Measurements from ENCODE around the gene KCND2.
A peak's percentile ranks its signal among the peaks of the same experiment; 100 is the strongest.
"Not testable (repeated sequence)": the region's sequence is repeated elsewhere in the genome, so short reads cannot be mapped to it uniquely, and the experiment has no call there.

The KCND2 gene

GRCh38 chr7:120547605-120548004 lies 274.6 kb downstream of the KCND2 start:
- TF ChIP-seq CTCF (IDR thresholded peaks at IDR 0.05; ENCODE audit: insufficient read depth, low read depth, low read length, missing control alignments) = no peak
- no peak overlapping the region for H3K4me3 ChIP-seq (ENCODE audit: low read length)
- no peak for DNase-seq (ENCODE audit: low read depth)

GRCh38 chr7:120550494-120551048 lies 277.6 kb downstream of the KCND2 start:
- DNase-seq (ENCODE audit: low read depth) = peak; percentile 10
- no peak overlapping the region for H3K4me3 ChIP-seq (ENCODE audit: low read length)
- TF ChIP-seq CTCF (IDR thresholded peaks at IDR 0.05; ENCODE audit: insufficient read depth, low read depth, low read length, missing control alignments) = no peak

GRCh38 chr7:120553491-120553890 lies 280.5 kb downstream of the KCND2 start:
- no peak for TF ChIP-seq CTCF (IDR thresholded peaks at IDR 0.05; ENCODE audit: insufficient read depth, low read depth, low read length, missing control alignments)
- DNase-seq (ENCODE audit: low read depth) = no peak
- no peak overlapping the region for H3K4me3 ChIP-seq (ENCODE audit: low read length)

- DNase-seq (ENCODE audit: low read depth) = peak; percentile 73
- peak; percentile 85 for TF ChIP-seq CTCF (IDR thresholded peaks at IDR 0.05; ENCODE audit: insufficient read depth, low read depth, low read length, missing control alignments)
- H3K4me3 ChIP-seq (ENCODE audit: low read length) = no peak overlapping the region
Measured at GRCh38 chr7:120554960-120555571, 282.1 kb downstream of the KCND2 start.

- no peak overlapping the region for H3K4me3 ChIP-seq (ENCODE audit: low read length)
- DNase-seq (ENCODE audit: low read depth) = no peak
- no peak for TF ChIP-seq CTCF (IDR thresholded peaks at IDR 0.05; ENCODE audit: insufficient read depth, low read depth, low read length, missing control alignments)
Measured at GRCh38 chr7:120564145-120564544, 291.2 kb downstream of the KCND2 start.

GRCh38 chr7:120567204-120567603 lies 294.2 kb downstream of the KCND2 start:
- H3K4me3 ChIP-seq (ENCODE audit: low read length) = no peak overlapping the region

GRCh38 chr7:120578657-120579056 lies 305.7 kb downstream of the KCND2 start:
- DNase-seq (ENCODE audit: low read depth); H3K4me3 ChIP-seq (ENCODE audit: low read length): not testable (repeated sequence)

More at GRCh38 chr7:120567204-120567603, 294.2 kb downstream of the KCND2 start:
- DNase-seq (ENCODE audit: low read depth) = no peak
- TF ChIP-seq CTCF (IDR thresholded peaks at IDR 0.05; ENCODE audit: insufficient read depth, low read depth, low read length, missing control alignments) = no peak

Data from epithelial cell of esophagus (primary cell).